GM12878 (cell line): ENCODE data around the gene ARL5A. TPM values are rescaled to one million over a fixed set of nuclear protein-coding genes. Genes with fewer than 3 reads are reported as not detected.

Source experiments
- ATAC-seq: fragments of 200-7000 bp; cut with Tn5 transposase; 3 replicates; pipeline ENCODE4 v1.9.1; 2020; ENCODE audit warnings: mild to moderate bottlenecking, moderate library complexity
- BruUV-seq: library from RNA; stranded (reverse); fragments of 400-500 nt; replicated peaks from 2 replicates; lab custom pipeline; 2021; lab: Mats Ljungman, UMichigan
- CTCF ChIA-PET: fragments of 300-600 bp; sonication (Branson Sonifier 250); formaldehyde crosslinking; extraction: SDS; loops from one replicate; lab custom pipeline; 2021; ENCODE audit warnings: inconsistent platforms; lab: Yijun Ruan, JAX
- POLR2A ChIA-PET: fragments of 350-600 bp; formaldehyde crosslinking; extraction: SDS; loops from one replicate; lab custom pipeline; 2021; ENCODE audit warnings: inconsistent platforms; lab: Charles Lee
- RAD21 ChIA-PET: fragments of 300-600 bp; sonication (Branson Sonifier 250); formaldehyde crosslinking; loops from one replicate; lab custom pipeline; 2023; ENCODE audit warnings: antibody characterized with exemption; ENCODE audit not compliant: unreplicated experiment; lab: Charles Lee
- SMC1A ChIA-PET: fragments of 300-600 bp; sonication (Branson Sonifier 250); formaldehyde crosslinking; loops from one replicate; lab custom pipeline; 2023; ENCODE audit not compliant: unreplicated experiment, uncharacterized antibody; lab: Charles Lee
- DNase-seq: peaks from one replicate; pipeline ENCODE4 v3.0.0-alpha.2; 2011; ENCODE audit warnings: low read depth, low spot score
- FAIRE-seq: peaks from 3 replicates; lab custom pipeline; 2011; peaks lifted over from hg19 to GRCh38; lab: Jason Lieb, UNC
- H2AFZ ChIP-seq: 2 replicates; pipeline ENCODE4 v1.6.0; 2011; ENCODE audit warnings: low read depth, low read length, control low read depth; ENCODE audit not compliant: control insufficient read depth
- H3K27ac ChIP-seq: 2 replicates; pipeline ENCODE4 v1.5.1; 2011; ENCODE audit warnings: control low read depth; ENCODE audit not compliant: control insufficient read depth, insufficient read depth
- H3K27me3 ChIP-seq, 2 experiments: replicated peaks in 1 of 2; 2 replicates each; pipeline versions ENCODE4 v1.6.0 to v1.6.1; 2011; ENCODE audit warnings: low read length in 1 of 2; ENCODE audit not compliant: control insufficient read depth in 2 of 2, insufficient read depth in 2 of 2
- H3K36me3 ChIP-seq, 2 experiments: 2 replicates each; pipeline ENCODE4 v1.5.1; 2011; ENCODE audit warnings: low read length in 1 of 2; ENCODE audit not compliant: control insufficient read depth in 2 of 2, insufficient read depth in 2 of 2
- H3K4me1 ChIP-seq: 2 replicates; pipeline ENCODE4 v1.6.1; 2011; ENCODE audit warnings: mild to moderate bottlenecking, low read length, moderate library complexity, mixed read lengths; ENCODE audit not compliant: control insufficient read depth, insufficient read depth
- H3K4me2 ChIP-seq: 2 replicates; pipeline ENCODE4 v1.6.0; 2011; ENCODE audit warnings: control low read depth; ENCODE audit not compliant: control insufficient read depth, insufficient read depth
- H3K4me3 ChIP-seq: fragments of 200-600 bp; sonication (generic); 2 replicates; pipeline ENCODE4 v1.5.1; 2016
- H3K79me2 ChIP-seq: 2 replicates; pipeline ENCODE4 v1.6.0; 2011; ENCODE audit warnings: low read length; ENCODE audit not compliant: control insufficient read depth, insufficient read depth
- H3K9ac ChIP-seq: 2 replicates; pipeline ENCODE4 v1.8.0; 2011; ENCODE audit warnings: low read length, control low read depth, mixed read lengths; ENCODE audit not compliant: control insufficient read depth, insufficient read depth
- H3K9me3 ChIP-seq: replicated peaks from 3 replicates; pipeline ENCODE4 v1.5.1; 2011; ENCODE audit warnings: mild to moderate bottlenecking, low read length; ENCODE audit not compliant: control insufficient read depth, insufficient read depth
- H4K20me1 ChIP-seq: 2 replicates; pipeline ENCODE4 v1.6.0; 2011; ENCODE audit not compliant: control insufficient read depth, insufficient read depth
- BACH1 ChIP-seq: fragments of 450-650 bp; IDR thresholded peaks from 2 replicates; pipeline ENCODE4 v1.6.1; 2017; ENCODE audit warnings: mild to moderate bottlenecking, borderline replicate concordance
- BCL3 ChIP-seq: IDR thresholded peaks from 2 replicates; pipeline ENCODE4 v1.6.1; 2011; ENCODE audit warnings: borderline replicate concordance, low read depth, mild to moderate bottlenecking, moderate library complexity, low read length; ENCODE audit not compliant: insufficient read depth, poor library complexity, severe bottlenecking
- CEBPB ChIP-seq, 2 experiments: fragments of 150-350 bp in 1 of 2; IDR thresholded peaks; 2 replicates each; pipeline ENCODE4 v1.6.1; 2012 to 2014; ENCODE audit warnings: low read depth in 2 of 2, low read length in 2 of 2, borderline replicate concordance in 1 of 2, inconsistent platforms in 1 of 2
- CEBPZ ChIP-seq: fragments of 150-350 bp; IDR thresholded peaks from 2 replicates; pipeline ENCODE4 v1.6.1; 2016; ENCODE audit warnings: low read depth, low read length
- CHD4 ChIP-seq: fragments of 200-600 bp; sonication (generic); IDR thresholded peaks from 2 replicates; pipeline ENCODE4 v1.6.1; 2016; ENCODE audit warnings: mild to moderate bottlenecking
- E2F8 ChIP-seq: fragments of 450-650 bp; IDR thresholded peaks from 2 replicates; pipeline ENCODE4 v1.6.1; 2018; ENCODE audit warnings: mild to moderate bottlenecking, low read depth, moderate library complexity; ENCODE audit not compliant: partially characterized antibody
- EP300 ChIP-seq, 2 experiments: fragments of 150-350 bp in 1 of 2; IDR thresholded peaks; 2 replicates each; pipeline ENCODE4 v1.6.1; 2011 to 2012; ENCODE audit warnings: low read depth in 2 of 2, low read length in 2 of 2, borderline replicate concordance in 1 of 2, improper control_type of control experiment in 1 of 2, inconsistent platforms in 1 of 2; ENCODE audit not compliant: control insufficient read depth in 1 of 2
- ESRRA ChIP-seq: IDR thresholded peaks from 2 replicates; pipeline ENCODE4 v1.6.1; 2012; ENCODE audit warnings: mild to moderate bottlenecking, low read length, improper control_type of control experiment
- RFX5 ChIP-seq: IDR thresholded peaks from 2 replicates; pipeline ENCODE4 v1.6.1; 2011; ENCODE audit warnings: low read depth, low read length, improper control_type of control experiment
- WGBS: methylation state at CpG from one replicate; pipeline ENCODE4 v1.1.6; 2016; ENCODE audit warnings: low lambda C conversion rate; ENCODE audit not compliant: insufficient replicate concordance, insufficient coverage; ENCODE audit errors: missing lambda C conversion rate; 5-methylcytosine and 5-hydroxymethylcytosine counted together
- in situ Hi-C: fragments of 300-500 bp; cut with MboI; formaldehyde crosslinking; loops from 9 replicates; pipeline ENCODE4 v1.14.3; 2018; ENCODE audit warnings: mixed read lengths
- intact Hi-C: fragments of 100-400 bp; cut with micrococcal nuclease; formaldehyde crosslinking; loops from one replicate; pipeline ENCODE4 v1.14.2; 2022; ENCODE audit not compliant: unreplicated experiment
- polyA plus RNA-seq, 11 experiments: library from polyadenylated mRNA; depleted of rRNA in 4 of 11; unstranded in 6 of 11; stranded (reverse) in 5 of 11; fragments of >200 nt; fragmentation: Nextera tagmentation in 4 of 11; fragmentation: Illumina TruSeq in 1 of 11; extraction: Ambion mirVana in 4 of 11; extraction: Trizol in 1 of 11; gene quantifications; 1 replicate in 1 of 11; 2 replicates in 10 of 11; pipeline versions ENCODE4 v1.2.1 to v1.2.3, GENCODE V29; 2011 to 2016; ENCODE audit warnings: inconsistent platforms in 2 of 11, missing spikeins in 2 of 11, low read depth in 1 of 11
- total RNA-seq, 4 experiments: library from RNA; depleted of rRNA in 3 of 4; stranded (reverse); fragments of >200 nt in 3 of 4; fragmentation: Illumina TruSeq in 1 of 4; extraction: Trizol in 1 of 4; gene quantifications; 2 replicates each; pipeline versions ENCODE4 v1.2.1 to v1.2.3, GENCODE V29; 2013 to 2021

The ARL5A gene
- total and polyA plus RNA-seq, 10 of the 15 experiments (the other 5 are each of a cell fraction or from before 2014, with no cell fraction given), result 9.4 to 52.9 (median 32.0) TPM

GRCh38 chr2:151770995-151771394 is 57.2 kb downstream of the ARL5A start (continued):
- TF ChIP-seq E2F8, result no peak
- no peak for TF ChIP-seq RFX5
- no peak for TF ChIP-seq EP300 (IDR thresholded peaks at IDR 0.05; ENCODE audit: borderline replicate concordance in 1 of 2, control insufficient read depth in 1 of 2, low read depth in 2 of 2, low read length in 2 of 2)

GRCh38 chr2:151769606-151770005 is 58.6 kb downstream of the ARL5A start:
- Histone ChIP-seq H3K79me2 (no peaks in the 10 kb centered on the region), H3K4me3 (no peak overlapping the region), H3K36me3 (no peaks in the 10 kb centered on the region), H3K4me1 (peaks cover 20% of the 10 kb centered on the region), H3K27ac (no peak overlapping the region), H2AFZ (no peak overlapping the region), H3K9me3 (no peaks in the 10 kb centered on the region), H3K27me3 (no peaks in the 10 kb centered on the region), H3K9ac (no peak overlapping the region), H4K20me1 (no peaks in the 10 kb centered on the region), H3K4me2 (no peak overlapping the region)
- FAIRE-seq, result no peak
- 100% methylated on average over 1 of the region's 1 CpG for WGBS
- BruUV-seq, result no TSS peak
- no peak for ATAC-seq
- TF ChIP-seq ESRRA, result no peak
- TF ChIP-seq CEBPZ, result no peak
- TF ChIP-seq BACH1, result no peak
- TF ChIP-seq CHD4, result no peak
- TF ChIP-seq BCL3, result no peak
- TF ChIP-seq CEBPB (IDR thresholded peaks at IDR 0.05; ENCODE audit: borderline replicate concordance in 1 of 2, low read depth in 2 of 2, low read length in 2 of 2), result no peak
- SMC1A ChIA-PET, result no interaction called here
- POLR2A ChIA-PET, result no interaction called here
- RAD21 ChIA-PET, result no interaction called here
- no peak for DNase-seq
- CTCF ChIA-PET, result interaction anchor here (0.6 to 1.4 kb wide), 2 partner anchors 229 to 540 kb away, joined by 3 to 4 read pairs; no protein-coding TSS in a partner anchor
- intact Hi-C loops, result no loop called here
- in situ Hi-C loops, result no loop called here
